H1 (cell line): ENCODE measurements around the gene NLRC5. TPM values are rescaled to one million over a fixed set of nuclear protein-coding genes. Genes with fewer than 3 reads are reported as not detected.
A peak's percentile ranks its signal among the peaks of the same experiment; 100 is the strongest.

Experiments used
- CTCF ChIA-PET: fragments of 300-600 bp; sonication (Branson Sonifier 250); formaldehyde crosslinking; loops from one replicate; lab custom pipeline; 2021; ENCODE audit not compliant: partially characterized antibody; lab: Charles Lee
- POLR2A ChIA-PET: fragments of 300-600 bp; sonication (Branson Sonifier 250); formaldehyde crosslinking; loops from one replicate; lab custom pipeline; 2021; ENCODE audit warnings: inconsistent platforms; ENCODE audit not compliant: partially characterized antibody; lab: Charles Lee
- DNase-seq, 2 experiments: peaks; one replicate each; pipeline versions ENCODE4 v3.0.0 to v3.0.0-alpha.2; 2010 to 2022; ENCODE audit warnings: low spot score in 2 of 2, low read depth in 1 of 2, mixed read lengths in 1 of 2
- FAIRE-seq: peaks from 2 replicates; lab custom pipeline; 2011; peaks lifted over from hg19 to GRCh38; lab: Jason Lieb, UNC
- H2AFZ ChIP-seq: 2 replicates; pipeline ENCODE4 v1.8.1; 2012; ENCODE audit warnings: low read length, inconsistent platforms
- H2AK5ac ChIP-seq: 2 replicates; pipeline ENCODE4 v1.6.1; 2013; ENCODE audit warnings: low read depth, low read length
- H2BK120ac ChIP-seq: replicated peaks from 2 replicates; pipeline ENCODE3; 2013; ENCODE audit warnings: low read depth, low read length, inconsistent platforms
- H2BK12ac ChIP-seq: 2 replicates; pipeline ENCODE4 v1.6.1; 2013; ENCODE audit warnings: low read depth, low read length
- H2BK15ac ChIP-seq: 2 replicates; pipeline ENCODE4 v1.6.1; 2013; ENCODE audit warnings: low read length
- H2BK20ac ChIP-seq: 2 replicates; pipeline ENCODE4 v1.6.1; 2013; ENCODE audit warnings: low read length
- H2BK5ac ChIP-seq: 2 replicates; pipeline ENCODE4 v1.6.1; 2013; ENCODE audit warnings: low read depth, low read length
- H3K14ac ChIP-seq: 2 replicates; pipeline ENCODE4 v1.6.1; 2013; ENCODE audit warnings: inconsistent platforms; ENCODE audit not compliant: insufficient read length
- H3K18ac ChIP-seq: 2 replicates; pipeline ENCODE4 v1.6.1; 2013; ENCODE audit warnings: low read length; ENCODE audit errors: extremely low read depth
- H3K23ac ChIP-seq: 2 replicates; pipeline ENCODE4 v1.6.1; 2013; ENCODE audit warnings: inconsistent platforms; ENCODE audit not compliant: insufficient read length
- H3K23me2 ChIP-seq: 2 replicates; pipeline ENCODE4 v1.6.1; 2013; ENCODE audit warnings: low read depth, low read length
- H3K27ac ChIP-seq: 2 replicates; pipeline ENCODE4 v1.6.1; 2011; ENCODE audit warnings: low read depth, low read length, inconsistent platforms
- H3K27me3 ChIP-seq, 4 experiments: replicated peaks in 1 of 4; 1 replicate in 1 of 4; 2 replicates in 3 of 4; pipeline versions ENCODE4 v1.6.1 to v1.8.1; 2011 to 2013; ENCODE audit warnings: low read length in 3 of 4, mild to moderate bottlenecking in 3 of 4, inconsistent platforms in 2 of 4, mixed read lengths in 2 of 4, moderate library complexity in 1 of 4; ENCODE audit not compliant: control insufficient read depth in 3 of 4, insufficient read depth in 3 of 4; ENCODE audit errors: extremely low read depth in 1 of 4
- H3K36me3 ChIP-seq, 4 experiments: 2 replicates each; pipeline versions ENCODE4 v1.6.1 to v1.8.1; 2011 to 2013; ENCODE audit warnings: mild to moderate bottlenecking in 4 of 4, low read length in 3 of 4, moderate library complexity in 2 of 4, control low read depth in 1 of 4, inconsistent platforms in 1 of 4; ENCODE audit not compliant: insufficient read depth in 4 of 4, control insufficient read depth in 2 of 4
- H3K4ac ChIP-seq: replicated peaks from 2 replicates; pipeline ENCODE3; 2013; ENCODE audit warnings: low read length, low read depth, mixed read lengths, inconsistent platforms; ENCODE audit not compliant: insufficient read length
- H3K4me1 ChIP-seq, 4 experiments: replicated peaks in 1 of 4; 1 replicate in 1 of 4; 2 replicates in 3 of 4; pipeline versions ENCODE4 v1.6.1 to v1.8.1; 2011 to 2013; ENCODE audit warnings: low read length in 3 of 4, inconsistent platforms in 2 of 4, mixed read lengths in 1 of 4; ENCODE audit not compliant: insufficient read depth in 4 of 4, control insufficient read depth in 3 of 4
- H3K4me2 ChIP-seq, 2 experiments: 2 replicates each; pipeline versions ENCODE4 v1.6.1 to v1.8.1; 2011 to 2013; ENCODE audit warnings: low read depth in 2 of 2, low read length in 2 of 2, control low read depth in 1 of 2, inconsistent platforms in 1 of 2, mild to moderate bottlenecking in 1 of 2; ENCODE audit not compliant: insufficient read depth in 1 of 2
- H3K4me3 ChIP-seq, 4 experiments: fragments of 200-600, 300-600 bp in 1 of 4; sonication (generic), shearing (Covaris generic), sonication (Bioruptor Twin) in 1 of 4; 2 replicates each; pipeline versions ENCODE4 v1.5.1 to v1.8.1; 2011 to 2016; ENCODE audit warnings: low read length in 4 of 4, low read depth in 3 of 4, control low read depth in 2 of 4, inconsistent platforms in 2 of 4, mild to moderate bottlenecking in 2 of 4, mixed read lengths in 1 of 4, moderate library complexity in 1 of 4; ENCODE audit not compliant: insufficient read depth in 2 of 4; ENCODE audit errors: extremely low read depth in 1 of 4
- H3K56ac ChIP-seq: replicated peaks from 2 replicates; pipeline ENCODE3; 2013; ENCODE audit warnings: low read depth, mild to moderate bottlenecking, mixed read lengths, low read length, inconsistent platforms; ENCODE audit not compliant: insufficient read length
- H3K79me1 ChIP-seq: 2 replicates; pipeline ENCODE4 v1.6.1; 2013; ENCODE audit warnings: low read depth, low read length, control low read depth
- H3K79me2 ChIP-seq, 2 experiments: 2 replicates each; pipeline versions ENCODE4 v1.6.1 to v1.8.1; 2012 to 2013; ENCODE audit warnings: low read length in 2 of 2, mild to moderate bottlenecking in 2 of 2, inconsistent platforms in 1 of 2; ENCODE audit not compliant: insufficient read depth in 2 of 2, control insufficient read depth in 1 of 2
- H3K9ac ChIP-seq, 4 experiments: replicated peaks in 1 of 4; 1 replicate in 1 of 4; 2 replicates in 3 of 4; pipeline versions ENCODE4 v1.6.1 to v1.8.1; 2011 to 2013; ENCODE audit warnings: low read depth in 3 of 4, low read length in 3 of 4, control low read depth in 2 of 4, mild to moderate bottlenecking in 2 of 4, moderate library complexity in 2 of 4, inconsistent platforms in 1 of 4; ENCODE audit errors: extremely low read depth in 1 of 4
- H3K9me3 ChIP-seq, 2 experiments: 2 replicates each; pipeline versions ENCODE4 v1.6.1 to v1.8.1; 2012 to 2013; ENCODE audit warnings: mild to moderate bottlenecking in 2 of 2, moderate library complexity in 2 of 2, control low read depth in 1 of 2, inconsistent platforms in 1 of 2, low read depth in 1 of 2, low read length in 1 of 2, mixed read lengths in 1 of 2; ENCODE audit not compliant: insufficient read depth in 2 of 2
- H4K20me1 ChIP-seq, 2 experiments: replicated peaks in 1 of 2; 2 replicates each; pipeline versions ENCODE3 to v1.8.1; 2011 to 2013; ENCODE audit warnings: inconsistent platforms in 2 of 2, low read length in 2 of 2, mild to moderate bottlenecking in 1 of 2; ENCODE audit not compliant: insufficient read depth in 2 of 2, control insufficient read depth in 1 of 2
- H4K5ac ChIP-seq: 2 replicates; pipeline ENCODE4 v1.6.1; 2013; ENCODE audit warnings: low read length, low read depth, mixed read lengths, inconsistent platforms; ENCODE audit not compliant: insufficient read length
- H4K8ac ChIP-seq: 2 replicates; pipeline ENCODE4 v1.8.0; 2013; ENCODE audit warnings: mild to moderate bottlenecking, moderate library complexity, low read length, inconsistent platforms; ENCODE audit not compliant: insufficient read depth; ENCODE audit errors: extremely low read depth
- H4K91ac ChIP-seq: replicated peaks from 2 replicates; pipeline ENCODE3; 2013; ENCODE audit warnings: low read length, mixed read lengths, inconsistent platforms; ENCODE audit not compliant: insufficient read length
- E2F6 ChIP-seq: IDR thresholded peaks from 2 replicates; pipeline ENCODE4 v1.6.1; 2012; ENCODE audit warnings: inconsistent platforms
- EZH2 ChIP-seq: fragments of 200-600 bp; sonication (generic); IDR thresholded peaks from 2 replicates; pipeline ENCODE4 v1.7.1; 2012; ENCODE audit warnings: low read depth, mild to moderate bottlenecking, moderate library complexity, low read length, inconsistent platforms; ENCODE audit not compliant: severe bottlenecking
- KDM1A ChIP-seq: fragments of 200-600, 300-600 bp; sonication (generic); IDR thresholded peaks from 2 replicates; pipeline ENCODE4 v1.7.1; 2016; ENCODE audit warnings: mild to moderate bottlenecking, low read length, borderline replicate concordance
- POLR2A ChIP-seq, 2 experiments: IDR thresholded peaks; 1 replicate in 1 of 2; 2 replicates in 1 of 2; pipeline ENCODE4 v1.6.1; 2011; ENCODE audit warnings: low read depth in 2 of 2, low read length in 2 of 2, mild to moderate bottlenecking in 2 of 2; ENCODE audit errors: control extremely low read depth in 1 of 2
- RAD21 ChIP-seq, 2 experiments: IDR thresholded peaks in 1 of 2; conservative IDR thresholded peaks in 1 of 2; 2 replicates each; pipeline ENCODE4 v1.6.1; 2011; ENCODE audit warnings: low read depth in 2 of 2, low read length in 2 of 2, improper control_type of control experiment in 1 of 2, inconsistent platforms in 1 of 2, mild to moderate bottlenecking in 1 of 2, moderate library complexity in 1 of 2
- WGBS, 2 experiments: shearing (Covaris generic) in 1 of 2; methylation state at CpG; one replicate each; pipeline versions ENCODE4 v1.1.6 to v1.1.7; 2013 to 2015; ENCODE audit warnings: low lambda C conversion rate in 2 of 2, mixed read lengths in 2 of 2, inconsistent platforms in 1 of 2, low coverage in 1 of 2, missing lambda C conversion rate in 1 of 2; ENCODE audit not compliant: insufficient replicate concordance in 2 of 2, insufficient coverage in 1 of 2, insufficient read length in 1 of 2; ENCODE audit errors: extremely low coverage in 1 of 2, missing lambda C conversion rate in 1 of 2; 5-methylcytosine and 5-hydroxymethylcytosine counted together
- polyA plus RNA-seq, 7 experiments: library from polyadenylated mRNA; depleted of rRNA in 3 of 7; stranded (reverse) in 5 of 7; unstranded in 2 of 7; fragments of >200 nt in 5 of 7; fragments of 200-250 nt in 2 of 7; gene quantifications; 1 replicate in 5 of 7; 2 replicates in 1 of 7; 4 replicates in 1 of 7; pipeline versions ENCODE4 v1.2.1 to v1.2.3, GENCODE V29; 2011 to 2013; ENCODE audit warnings: missing spikeins in 2 of 7, mixed read lengths in 2 of 7
- total RNA-seq: library from RNA; stranded (reverse); fragmentation: NEBNext Ultra II Directional; extraction: Animal tissue kit (Norgen Biotek cat#: 25700); gene quantifications from 2 replicates; pipeline ENCODE4 v1.2.1, GENCODE V29; 2021

The NLRC5 gene
- total and polyA plus RNA-seq, 2 of the 8 experiments (the other 6 are each of a cell fraction or from before 2014, with no cell fraction given) = 2.2 to 3.2 TPM

GRCh38 chr16:57020651-57021050 is 31.3 kb downstream of the NLRC5 start:
- Histone ChIP-seq H3K79me2 (no peaks in the 10 kb centered on the region), H3K18ac (no peak overlapping the region), H3K4me3 (no peak overlapping the region), H3K36me3 (no peaks in the 10 kb centered on the region), H2BK12ac (no peak overlapping the region), H2BK20ac (no peak overlapping the region), H3K27ac (no peak overlapping the region), H4K5ac (no peak overlapping the region), H2BK15ac (no peak overlapping the region), H3K4me2 (no peak overlapping the region), H3K79me1 (no peaks in the 10 kb centered on the region), H3K56ac (no peak overlapping the region), H3K4me1 (no peaks in the 10 kb centered on the region), H3K9ac (no peak overlapping the region), H2AK5ac (no peak overlapping the region), H4K91ac (no peak overlapping the region), H2BK120ac (no peak overlapping the region), H3K23ac (no peak overlapping the region), H2AFZ (no peak overlapping the region), H4K8ac (peak overlapping the region; percentile 16; the same call in 1 of the 2 replicates), H3K4ac (no peak overlapping the region), H3K14ac (no peak overlapping the region), H2BK5ac (no peak overlapping the region), H3K9me3 (no peaks in the 10 kb centered on the region), H3K23me2 (no peaks in the 10 kb centered on the region), H4K20me1 (no peaks in the 10 kb centered on the region), H3K27me3 (no peaks in the 10 kb centered on the region)
- FAIRE-seq (no peak), DNase-seq (no peak)
- CTCF ChIA-PET = interaction anchor here (0.6 to 1.6 kb wide), 5 partner anchors 10 to 130 kb away, joined by 3 to 6 read pairs (median 4); no protein-coding TSS in a partner anchor
- 91% methylated on average over 8 of the region's 8 CpGs; no CpG with 5 or more reads in 1 of the 2 experiments for WGBS, 2 experiments
- POLR2A ChIA-PET = no interaction called here
- TF ChIP-seq RAD21 (IDR thresholded peaks at IDR 0.05 in 1 of 2, conservative IDR thresholded peaks at IDR 0.05 in 1 of 2; ENCODE audit: low read depth in 2 of 2, low read length in 2 of 2) (no peak), E2F6 (no peak), POLR2A (IDR thresholded peaks at IDR 0.05; ENCODE audit: control extremely low read depth in 1 of 2, low read depth in 2 of 2, low read length in 2 of 2) (no peak), KDM1A (no peak), EZH2 (no peak)
